ENCODE measurements around the gene ZNF273. TPM values are rescaled to one million over a fixed set of nuclear protein-coding genes. Genes with fewer than 3 reads are reported as not detected.

Gene ZNF273
- polyA plus RNA-seq, 1 of the 3 experiments (the other 2 are of a cell fraction) = 2.3 TPM

GRCh38 chr7:64905547-64905946 is 2.5 kb downstream of the ZNF273 start (continued):
- TF ChIP-seq RCOR1 (IDR thresholded peaks at IDR 0.05; ENCODE audit: low read length) = no peak
- TF ChIP-seq, protein P1, sequence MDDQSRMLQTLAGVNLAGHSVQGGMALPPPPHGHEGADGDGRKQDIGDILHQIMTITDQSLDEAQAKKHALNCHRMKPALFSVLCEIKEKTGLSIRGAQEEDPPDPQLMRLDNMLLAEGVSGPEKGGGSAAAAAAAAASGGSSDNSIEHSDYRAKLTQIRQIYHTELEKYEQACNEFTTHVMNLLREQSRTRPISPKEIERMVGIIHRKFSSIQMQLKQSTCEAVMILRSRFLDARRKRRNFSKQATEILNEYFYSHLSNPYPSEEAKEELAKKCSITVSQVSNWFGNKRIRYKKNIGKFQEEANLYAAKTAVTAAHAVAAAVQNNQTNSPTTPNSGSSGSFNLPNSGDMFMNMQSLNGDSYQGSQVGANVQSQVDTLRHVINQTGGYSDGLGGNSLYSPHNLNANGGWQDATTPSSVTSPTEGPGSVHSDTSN (IDR thresholded peaks at IDR 0.05) = no peak
- no peak for TF ChIP-seq ELF1 (IDR thresholded peaks at IDR 0.05)
- no peak for TF ChIP-seq RFX5 (IDR thresholded peaks at IDR 0.05; ENCODE audit: low read length)
- no peak for TF ChIP-seq GATA2 (CRISPR knock-in tag; IDR thresholded peaks at IDR 0.05)

DNA sequence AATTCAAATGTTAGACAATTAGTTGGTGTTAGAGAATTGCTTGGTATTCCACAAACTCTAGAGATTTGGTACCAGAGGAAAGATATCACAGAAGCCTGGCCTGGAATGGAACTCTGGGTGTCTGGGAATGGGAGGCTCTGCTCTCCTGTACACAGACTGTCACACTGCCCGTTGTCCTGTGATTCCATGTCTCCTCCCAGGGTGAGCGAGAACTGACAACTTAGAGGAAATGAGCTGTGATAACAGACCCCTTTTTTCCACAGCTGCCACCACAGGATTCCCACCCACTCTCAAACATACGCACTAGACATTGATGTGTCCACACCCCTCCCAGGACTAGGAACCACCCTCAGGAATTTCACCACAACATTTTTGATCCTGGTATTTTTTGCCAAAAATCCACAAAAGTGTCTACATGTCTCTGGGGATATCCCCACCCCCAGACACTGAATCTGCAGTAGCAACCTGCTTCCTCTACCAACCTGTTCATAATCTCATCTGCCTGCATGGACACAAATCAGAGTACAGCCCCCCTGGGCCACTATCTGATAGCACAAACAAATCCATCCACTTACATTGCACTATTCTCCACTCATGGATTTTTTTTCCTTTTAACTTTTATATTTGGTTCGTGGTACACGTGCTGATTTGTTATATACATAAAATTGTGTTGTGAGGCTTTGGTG is 4.7 kb downstream of the ZNF273 start:
- Histone ChIP-seq H3K4me1 (ENCODE audit: control insufficient read depth in 1 of 2, insufficient read depth in 2 of 2, low read depth in 1 of 2, low read length in 1 of 2) (peaks cover 0 to 15% of the 10 kb centered on the region in 2 experiments; a peak in 3 of 4 replicates), H3K9me2 (no peaks in the 10 kb centered on the region), H3K9me3 (no peaks in the 10 kb centered on the region), H3K9ac (no peak overlapping the region), H3K4me3 (ENCODE audit: low read depth in 2 of 2, low read length in 1 of 2) (no peak overlapping the region), H3K79me2 (ENCODE audit: insufficient read depth) (peaks cover 97% of the 10 kb centered on the region), H4K20me1 (ENCODE audit: insufficient read depth) (no peaks in the 10 kb centered on the region; the same call in 1 of the 2 replicates), H2AFZ (ENCODE audit: low read depth) (no peak overlapping the region), H3F3A (replicated peaks; ENCODE audit: insufficient read depth) (no peaks in the 10 kb centered on the region), H3K27me3 (ENCODE audit: insufficient read depth) (no peaks in the 10 kb centered on the region), H3K36me3 (replicated peaks in 1 of 2; ENCODE audit: control insufficient read depth in 1 of 2, insufficient read depth in 2 of 2, low read length in 1 of 2) (peaks cover 0 to 28% of the 10 kb centered on the region in 2 experiments), H3K4me2 (no peak overlapping the region), H3K27ac (ENCODE audit: low read depth in 2 of 2, low read length in 1 of 2) (peak overlapping the region in 1 of 2 experiments; percentile 4; a peak in 1 of 4 replicates)
- no peak for TF ChIP-seq USF2 (IDR thresholded peaks at IDR 0.05; ENCODE audit: borderline replicate concordance, low read depth, low read length)
- no peak for TF ChIP-seq SMC3 (IDR thresholded peaks at IDR 0.05; ENCODE audit: low read depth, low read length)
- TF ChIP-seq POLR2AphosphoS5 (IDR thresholded peaks at IDR 0.05; ENCODE audit: low read depth, low read length) = no peak
- no peak for TF ChIP-seq RCOR1 (IDR thresholded peaks at IDR 0.05; ENCODE audit: low read length)
- TF ChIP-seq EP300 (IDR thresholded peaks at IDR 0.05; ENCODE audit: borderline replicate concordance in 1 of 2, low read depth in 1 of 2, low read length in 1 of 2) = no peak
- TF ChIP-seq RAD21 (IDR thresholded peaks at IDR 0.05; ENCODE audit: low read length) = 0 out of 2 replicates have a peak, but pooled peaks have one; percentile 3
- TF ChIP-seq FOXM1 (IDR thresholded peaks at IDR 0.05; ENCODE audit: low read depth) = no peak
- TF ChIP-seq FOXJ3 (CRISPR knock-in tag; IDR thresholded peaks at IDR 0.05) = 0 out of 2 replicates have a peak, but pooled peaks have one; percentile 21
- TF ChIP-seq USF1 (IDR thresholded peaks at IDR 0.05; ENCODE audit: borderline replicate concordance, low read depth) = no peak
- ChIA-PET POLR2A (no interaction called here), CTCF (interaction anchor here (1.6 kb wide), 1 partner anchor 44 kb away, joined by 3 read pairs; no protein-coding TSS in a partner anchor)
- DNase-seq = peak; percentile 27
- 59% methylated on average over 5 of the region's 5 CpGs for WGBS (ENCODE audit: low lambda C conversion rate)

Measured in SK-N-SH (cell line).